Ovary (tissue), 3 donors: ENCODE data around the gene FRYL.

Experiments
- CTCF ChIP-seq, 3 donors: fragments of 450-650 bp in 2 of 3; fragments of 200-600 bp in 1 of 3; IDR thresholded peaks; one replicate each; pipeline versions ENCODE4 v1.5.1 to v1.8.0; 2016 to 2022; ENCODE audit warnings: antibody characterized with exemption in 3 of 3, mild to moderate bottlenecking in 1 of 3
- EP300 ChIP-seq: sonication (generic); formaldehyde crosslinking; IDR thresholded peaks from one replicate; pipeline ENCODE4 v1.6.1; 2017; ENCODE audit warnings: antibody characterized with exemption
- POLR2A ChIP-seq: fragments of 450-650 bp; IDR thresholded peaks from one replicate; pipeline ENCODE4 v1.6.1; 2017; ENCODE audit warnings: antibody characterized with exemption, mild to moderate bottlenecking, moderate library complexity
- donor health status: DM: no; HTN: no; CAD: no.

- TF ChIP-seq EP300 (no peak), CTCF (IDR thresholded peaks at IDR 0.05) (no peak), POLR2A (no peak)
Observed at GRCh38 chr4:48827622-48828021, 47.5 kb upstream of the FRYL start.
